GM12872 (cell line): Measurements from ENCODE around the gene FUT8.

Source experiments
- CTCF ChIP-seq: IDR thresholded peaks from 3 replicates; pipeline ENCODE4 v1.5.1; 2011; ENCODE audit warnings: low read depth, mild to moderate bottlenecking, low read length, moderate library complexity; ENCODE audit not compliant: insufficient read depth

Gene FUT8

GRCh38 chr14:65604936-65605335 is 192.4 kb downstream of the FUT8 start:
- TF ChIP-seq CTCF, result peak; percentile 23; the same call in 1 of the 3 replicates

- no peak for TF ChIP-seq CTCF
These were observed 193.9 kb downstream of the FUT8 start for GRCh38 chr14:65606460-65606859.

DNA sequence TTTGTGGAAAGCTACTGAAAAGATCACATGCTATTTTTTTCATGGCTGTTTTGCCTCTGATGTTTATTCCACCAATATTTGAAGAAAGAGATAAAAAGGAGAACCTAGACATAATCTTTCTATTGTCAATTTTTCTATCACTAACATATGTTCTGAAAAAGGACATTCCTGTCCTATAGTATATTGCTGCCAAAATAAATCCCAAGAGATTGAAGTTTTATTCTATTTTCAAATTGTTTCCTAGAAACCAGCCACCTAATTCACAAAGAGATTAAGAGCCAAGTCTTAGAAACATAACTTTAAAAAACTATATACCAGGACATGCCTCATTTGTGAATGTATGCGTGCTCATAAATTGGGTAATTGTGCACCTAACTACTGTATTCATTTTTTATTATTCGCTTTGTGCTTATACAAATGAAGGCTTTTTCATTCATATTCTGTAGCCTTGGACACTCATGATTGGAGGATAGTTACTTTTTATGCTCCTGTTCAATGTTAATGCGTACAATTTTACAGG is 200.7 kb downstream of the FUT8 start:
- no peak for TF ChIP-seq CTCF

GRCh38 chr14:65618996-65619395 is 206.5 kb downstream of the FUT8 start:
- no peak for TF ChIP-seq CTCF

- TF ChIP-seq CTCF, result no peak
These were observed 207.7 kb downstream of the FUT8 start for GRCh38 chr14:65620195-65620594.

DNA sequence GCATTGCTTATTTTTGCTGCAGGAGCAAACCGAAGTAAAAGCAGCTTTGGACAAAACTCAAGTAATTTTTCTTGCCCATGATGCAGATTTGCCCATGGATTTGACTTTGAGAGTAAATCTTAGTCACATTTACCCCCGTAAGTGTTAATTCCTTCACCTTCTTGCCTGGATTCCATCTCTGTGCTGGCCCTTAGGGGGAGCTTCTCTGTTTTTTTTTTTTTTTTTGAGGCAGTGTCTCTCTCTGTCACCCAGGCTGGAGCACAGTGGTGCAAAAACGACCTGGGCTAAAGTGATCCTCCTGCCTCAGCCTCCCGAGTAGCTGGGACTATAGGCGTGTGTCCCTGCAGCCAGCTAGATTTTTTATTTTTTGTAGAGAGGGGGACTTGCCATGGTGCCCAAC is 210.2 kb downstream of the FUT8 start:
- no peak for TF ChIP-seq CTCF

- no peak for TF ChIP-seq CTCF
These were observed 211.2 kb downstream of the FUT8 start for GRCh38 chr14:65623759-65624158.
